ENCODE results near the gene DNAJA1.

DNA sequence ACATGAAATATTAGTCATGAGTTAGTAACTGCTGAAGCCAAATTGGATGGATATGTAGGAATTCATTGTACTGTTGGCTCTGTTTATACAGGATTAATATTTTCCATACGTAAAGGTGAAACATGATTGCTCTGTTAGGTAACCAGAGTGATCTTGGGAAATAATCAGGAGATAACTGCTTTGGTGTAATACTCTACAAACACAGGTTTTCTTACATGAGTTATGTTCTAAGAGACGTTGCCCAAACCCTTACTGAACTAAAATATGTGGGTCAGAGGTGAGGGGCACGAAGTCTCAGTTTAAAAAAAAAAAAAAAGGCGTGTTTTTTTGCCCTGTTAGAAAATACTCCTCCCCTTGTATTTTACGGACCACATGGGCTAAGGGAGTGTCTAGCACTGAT lies 7.8 kb downstream of the DNAJA1 start:
- TF ChIP-seq, protein P1, sequence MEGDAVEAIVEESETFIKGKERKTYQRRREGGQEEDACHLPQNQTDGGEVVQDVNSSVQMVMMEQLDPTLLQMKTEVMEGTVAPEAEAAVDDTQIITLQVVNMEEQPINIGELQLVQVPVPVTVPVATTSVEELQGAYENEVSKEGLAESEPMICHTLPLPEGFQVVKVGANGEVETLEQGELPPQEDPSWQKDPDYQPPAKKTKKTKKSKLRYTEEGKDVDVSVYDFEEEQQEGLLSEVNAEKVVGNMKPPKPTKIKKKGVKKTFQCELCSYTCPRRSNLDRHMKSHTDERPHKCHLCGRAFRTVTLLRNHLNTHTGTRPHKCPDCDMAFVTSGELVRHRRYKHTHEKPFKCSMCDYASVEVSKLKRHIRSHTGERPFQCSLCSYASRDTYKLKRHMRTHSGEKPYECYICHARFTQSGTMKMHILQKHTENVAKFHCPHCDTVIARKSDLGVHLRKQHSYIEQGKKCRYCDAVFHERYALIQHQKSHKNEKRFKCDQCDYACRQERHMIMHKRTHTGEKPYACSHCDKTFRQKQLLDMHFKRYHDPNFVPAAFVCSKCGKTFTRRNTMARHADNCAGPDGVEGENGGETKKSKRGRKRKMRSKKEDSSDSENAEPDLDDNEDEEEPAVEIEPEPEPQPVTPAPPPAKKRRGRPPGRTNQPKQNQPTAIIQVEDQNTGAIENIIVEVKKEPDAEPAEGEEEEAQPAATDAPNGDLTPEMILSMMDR (IDR thresholded peaks at IDR 0.05; ENCODE audit: poor library complexity): no peak
- no peak for TF ChIP-seq EZH2 (IDR thresholded peaks at IDR 0.05; ENCODE audit: borderline replicate concordance)

Data from hepatocyte (in vitro differentiated cells).